NCI-H526 (cell line): ENCODE measurements around the gene GPSM1.
A peak's percentile ranks its signal among the peaks of the same experiment; 100 is the strongest.

Experiments
- DNase-seq, 2 experiments: peaks; one replicate each; lab custom pipeline; 2025; lab: John Stamatoyannopoulos, UW

GPSM1 gene

DNA sequence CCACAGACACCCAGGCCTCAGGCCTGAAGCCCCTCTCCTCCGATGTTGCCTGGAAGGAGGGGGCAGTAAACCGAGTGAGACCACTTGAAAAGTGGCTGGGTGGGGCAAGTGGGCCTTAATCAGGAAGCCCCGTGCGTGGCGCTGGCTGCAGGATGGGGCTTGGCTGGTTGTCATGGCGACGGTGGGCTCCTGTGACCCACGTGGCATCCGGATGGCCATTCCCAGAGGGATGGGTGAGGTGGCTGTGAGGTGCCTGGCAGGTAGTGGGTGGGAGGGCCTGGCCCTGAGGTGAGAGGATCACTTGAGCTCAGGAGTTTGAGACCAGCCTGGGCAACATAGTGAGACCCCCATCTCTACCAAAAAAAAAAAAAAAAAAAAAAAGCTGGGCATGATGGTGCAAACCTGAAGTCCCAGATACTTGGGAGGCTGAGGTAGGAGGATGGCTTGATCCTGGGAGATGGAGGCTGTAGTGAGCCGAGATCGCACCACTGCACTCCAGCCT, 5.2 kb downstream of the GPSM1 start:
- DNase-seq = no peak

DNA sequence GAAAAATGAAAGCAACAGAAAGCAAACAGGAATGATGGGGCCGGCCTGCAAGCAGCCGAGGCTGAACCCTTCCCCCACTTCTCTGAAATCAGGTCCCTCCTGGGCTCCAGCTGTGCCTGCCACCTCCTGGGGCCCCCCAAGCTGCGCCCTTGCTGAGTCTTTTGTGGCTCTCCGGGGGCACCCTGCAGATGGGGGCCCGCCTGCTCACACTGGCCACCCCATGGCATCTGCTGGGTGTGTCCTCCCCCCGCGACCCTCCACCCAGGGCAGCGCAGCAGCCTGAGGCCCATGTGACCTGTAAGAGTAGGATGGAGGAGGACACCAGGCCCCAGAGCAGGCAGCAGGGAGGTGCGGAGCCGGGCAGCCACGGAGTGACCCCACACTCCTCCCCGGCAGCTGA, 5.7 kb downstream of the GPSM1 start:
- DNase-seq = no peak

DNA sequence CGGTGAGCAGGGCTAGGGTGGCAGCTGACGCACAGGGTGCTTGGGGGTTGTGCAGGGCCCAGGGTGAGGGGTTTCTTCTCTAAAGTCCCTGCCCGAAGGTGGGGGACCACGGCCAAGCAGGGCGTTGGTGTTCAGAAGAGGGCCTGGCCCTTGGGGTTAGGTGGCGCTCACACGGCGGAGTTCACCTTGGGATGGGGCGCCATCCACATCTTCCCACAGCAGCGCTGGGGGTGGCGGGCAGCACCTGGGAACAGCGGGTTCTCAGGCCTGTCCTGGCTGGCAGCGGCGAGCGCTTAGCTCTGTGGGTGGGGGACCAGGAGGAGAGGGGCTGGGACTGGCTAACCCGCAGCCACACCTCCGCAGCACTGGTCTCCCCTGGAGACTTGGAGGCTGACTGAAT, 6.1 kb downstream of the GPSM1 start:
- no peak for DNase-seq

DNA sequence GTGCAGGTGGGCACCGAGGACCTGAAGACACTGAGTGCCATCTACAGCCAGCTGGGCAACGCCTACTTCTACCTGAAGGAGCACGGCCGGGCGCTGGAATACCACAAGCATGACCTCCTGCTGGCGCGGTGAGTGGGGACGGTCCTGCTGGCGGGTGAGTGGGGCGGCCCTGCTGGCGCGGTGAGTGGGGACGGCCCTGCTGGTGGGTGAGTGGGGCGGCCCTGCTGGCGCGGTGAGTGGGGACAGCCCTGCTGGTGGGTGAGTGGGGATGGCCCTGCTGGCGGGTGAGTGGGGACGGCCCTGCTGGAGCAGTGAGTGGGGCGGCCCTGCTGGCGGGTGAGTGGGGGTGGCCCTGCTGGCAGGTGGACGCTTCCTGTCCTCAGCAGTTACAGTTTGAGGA, 7.2 kb downstream of the GPSM1 start:
- no peak for DNase-seq

DNA sequence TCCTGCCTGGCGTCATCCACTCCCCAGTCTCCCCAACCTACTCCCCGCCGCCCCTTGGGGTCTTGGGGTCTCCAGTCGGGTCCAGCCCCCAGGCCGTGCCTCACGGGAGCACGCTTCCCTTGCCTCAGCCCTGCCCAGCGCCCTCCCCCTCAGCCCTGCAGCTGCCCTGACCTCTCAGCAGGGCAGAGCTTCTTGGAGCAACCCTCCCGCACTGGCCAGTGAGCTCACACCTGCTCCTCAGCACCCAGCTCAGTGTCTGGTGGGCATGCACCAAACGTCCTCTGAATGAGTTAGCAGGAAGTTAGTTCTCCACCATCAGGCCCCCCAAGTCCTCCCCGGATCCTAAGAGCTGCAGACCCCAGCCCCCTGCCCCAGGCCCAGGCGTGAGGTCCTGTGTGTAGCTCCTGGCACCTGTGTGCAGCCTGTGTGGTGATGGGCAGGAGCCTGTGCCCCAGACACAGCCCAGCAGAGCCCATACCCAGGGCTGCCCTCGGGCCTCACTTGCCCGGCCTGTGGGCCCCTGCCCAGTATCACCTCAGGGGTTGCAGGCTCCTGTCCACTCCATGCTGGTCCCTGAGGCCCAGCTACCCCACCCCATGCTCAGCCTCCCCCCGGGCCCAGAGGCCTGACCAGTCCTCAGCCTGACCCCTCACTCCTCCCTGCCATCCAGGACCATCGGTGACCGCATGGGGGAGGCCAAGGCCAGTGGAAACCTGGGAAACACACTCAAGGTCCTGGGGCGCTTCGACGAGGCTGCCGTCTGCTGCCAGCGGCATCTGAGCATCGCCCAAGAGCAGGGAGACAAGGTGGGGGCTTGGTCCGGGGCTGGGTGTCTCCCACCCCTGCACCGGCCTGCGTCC, 8.2 kb downstream of the GPSM1 start:
- DNase-seq = no peak

DNA sequence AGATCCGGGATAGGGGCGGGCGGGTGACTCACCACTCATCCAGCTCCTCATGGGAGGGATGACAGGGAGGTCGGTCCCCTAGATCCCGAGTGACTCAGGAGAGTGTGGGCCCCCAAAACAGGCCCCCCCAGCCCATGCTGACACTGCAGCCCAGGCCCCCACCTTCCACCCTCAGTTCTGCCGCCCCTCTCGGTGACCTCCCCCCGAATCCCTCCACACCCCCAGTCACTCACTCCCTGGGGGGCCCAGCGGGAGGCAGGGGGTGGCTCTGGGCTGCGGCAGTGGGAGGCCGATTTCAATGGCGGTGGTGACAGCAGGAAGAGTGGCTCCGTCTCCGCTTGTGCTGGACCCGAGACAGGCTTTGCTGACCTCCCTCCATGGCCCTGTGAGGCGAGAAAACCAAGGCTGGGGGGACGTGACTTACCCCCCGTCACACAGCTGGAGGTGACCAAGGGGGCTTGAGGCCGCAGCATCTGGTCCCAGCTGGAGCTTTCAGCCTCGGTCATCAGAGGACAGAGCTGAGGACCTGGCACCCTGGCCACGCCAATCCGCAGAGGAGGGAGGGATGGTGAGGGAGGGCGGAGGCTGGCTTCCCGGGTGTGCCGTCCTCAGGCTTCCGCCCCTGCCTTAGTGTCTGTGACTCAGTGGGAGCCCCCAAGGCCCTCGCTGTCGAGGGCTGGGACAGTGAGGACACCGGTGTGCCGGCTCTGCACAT, 9.0 kb downstream of the GPSM1 start:
- no peak for DNase-seq

DNA sequence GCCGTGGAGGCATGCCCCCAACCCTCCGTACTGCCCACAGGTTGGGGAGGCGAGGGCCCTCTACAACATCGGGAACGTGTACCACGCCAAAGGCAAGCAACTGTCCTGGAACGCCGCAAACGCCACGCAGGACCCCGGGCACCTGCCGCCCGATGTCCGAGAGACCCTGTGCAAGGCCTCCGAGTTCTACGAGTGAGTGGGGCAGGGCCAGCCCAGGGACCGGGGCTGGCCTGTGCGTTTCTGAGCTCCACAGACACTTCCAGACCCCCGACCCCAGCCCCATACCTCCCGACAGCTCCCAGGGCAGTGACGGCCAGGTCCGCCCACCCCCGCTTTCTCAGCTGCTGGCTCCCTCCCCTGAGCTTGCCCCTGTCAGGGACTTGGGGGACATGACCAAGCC, 9.5 kb downstream of the GPSM1 start:
- DNase-seq = no peak

DNA sequence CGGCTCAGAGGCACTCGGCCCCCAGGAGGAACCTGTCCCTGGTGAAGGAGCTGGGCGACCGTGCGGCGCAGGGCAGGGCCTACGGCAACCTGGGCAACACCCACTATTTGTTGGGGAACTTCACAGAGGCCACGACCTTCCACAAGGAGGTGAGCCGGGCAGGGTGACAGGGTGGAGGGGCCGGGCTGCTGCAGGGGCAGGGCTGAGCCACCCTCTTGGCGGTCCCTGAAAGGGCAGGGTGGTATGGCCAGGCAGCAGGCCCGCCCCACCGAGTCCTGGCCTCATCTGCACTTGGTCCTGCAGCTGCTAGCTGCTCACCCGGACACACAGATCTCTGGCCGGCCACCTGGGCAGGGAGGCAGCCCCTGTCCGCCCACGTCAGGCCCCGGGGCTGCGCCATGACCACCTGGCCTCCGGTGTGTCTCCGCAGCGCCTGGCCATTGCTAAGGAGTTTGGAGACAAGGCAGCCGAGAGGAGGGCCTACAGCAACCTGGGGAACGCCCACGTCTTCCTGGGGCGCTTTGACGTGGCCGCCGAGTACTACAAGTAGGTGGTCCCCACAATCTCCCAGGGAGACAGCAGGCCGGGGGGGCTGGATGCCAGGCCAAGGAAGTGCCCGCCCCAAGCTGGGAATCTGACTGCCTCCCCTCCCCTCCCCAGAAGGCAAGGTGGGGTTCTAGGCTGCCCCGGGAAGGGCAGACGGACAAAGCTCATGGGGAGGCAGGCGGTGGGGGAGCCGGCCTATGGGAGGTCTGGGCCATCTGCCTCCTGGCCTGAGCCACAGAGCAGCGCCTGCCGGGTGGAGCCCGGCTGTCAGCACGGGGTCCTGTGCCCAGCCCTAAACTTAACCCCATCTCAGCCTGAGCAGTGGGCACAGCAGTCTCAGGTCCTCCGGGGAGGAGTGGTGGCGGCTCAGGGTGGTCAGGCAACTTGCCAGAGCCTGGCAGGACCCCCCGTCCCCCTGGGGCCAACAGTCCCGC, 10.4 kb downstream of the GPSM1 start:
- no peak for DNase-seq

DNA sequence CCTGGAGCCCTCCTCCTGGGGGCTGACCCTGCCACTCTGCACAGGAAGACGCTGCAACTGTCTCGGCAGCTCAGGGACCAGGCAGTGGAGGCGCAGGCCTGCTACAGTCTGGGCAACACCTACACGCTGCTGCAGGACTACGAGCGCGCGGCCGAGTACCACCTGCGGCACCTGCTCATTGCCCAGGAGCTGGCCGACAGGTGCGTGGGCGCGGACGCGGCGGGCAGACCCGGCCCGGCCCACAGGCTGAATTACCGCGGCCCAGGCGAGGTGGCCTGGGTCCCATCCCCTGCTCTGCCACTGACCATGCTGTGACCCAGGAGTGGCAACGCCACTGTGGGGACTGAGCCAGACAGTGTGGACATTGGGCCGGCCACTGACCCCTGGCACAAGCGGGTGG, 11.2 kb downstream of the GPSM1 start:
- DNase-seq = no peak

DNA sequence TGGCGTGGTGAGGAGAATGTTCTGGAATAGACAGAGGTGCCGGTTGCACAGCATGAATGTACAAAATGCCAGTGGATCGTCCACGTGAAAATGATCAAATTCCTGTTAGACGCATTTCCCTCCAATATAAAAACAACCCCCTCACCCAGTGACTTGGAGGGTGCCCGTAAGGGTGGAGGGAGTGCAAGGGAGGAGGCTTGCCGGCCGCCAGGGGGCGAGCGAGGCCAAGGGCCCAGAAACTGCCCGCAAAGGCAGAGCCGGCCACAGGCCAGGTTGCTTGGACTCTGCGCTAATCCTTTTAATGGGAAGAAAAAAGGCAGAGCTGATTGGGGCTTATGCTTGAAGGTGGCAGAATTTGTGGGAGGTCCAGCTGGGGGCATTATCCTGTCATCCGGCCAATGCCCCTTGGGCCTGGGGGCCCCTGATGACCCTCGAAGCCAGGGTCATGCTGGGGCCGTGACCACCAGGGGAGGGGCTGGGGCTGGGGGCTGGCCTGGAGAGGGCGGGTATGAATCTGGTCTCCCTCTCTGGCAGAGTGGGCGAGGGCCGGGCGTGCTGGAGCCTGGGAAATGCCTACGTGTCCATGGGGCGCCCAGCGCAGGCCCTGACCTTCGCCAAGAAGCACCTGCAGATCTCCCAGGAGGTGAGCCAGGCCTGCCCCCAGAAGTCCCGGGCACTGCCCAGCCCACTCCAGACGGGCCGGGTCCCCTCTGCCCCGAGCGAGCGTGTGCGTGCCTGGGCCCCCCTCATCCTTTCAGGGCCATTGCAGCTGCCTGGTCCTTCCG, 12.0 kb downstream of the GPSM1 start:
- peak; percentile 25 to 69 for DNase-seq

DNA sequence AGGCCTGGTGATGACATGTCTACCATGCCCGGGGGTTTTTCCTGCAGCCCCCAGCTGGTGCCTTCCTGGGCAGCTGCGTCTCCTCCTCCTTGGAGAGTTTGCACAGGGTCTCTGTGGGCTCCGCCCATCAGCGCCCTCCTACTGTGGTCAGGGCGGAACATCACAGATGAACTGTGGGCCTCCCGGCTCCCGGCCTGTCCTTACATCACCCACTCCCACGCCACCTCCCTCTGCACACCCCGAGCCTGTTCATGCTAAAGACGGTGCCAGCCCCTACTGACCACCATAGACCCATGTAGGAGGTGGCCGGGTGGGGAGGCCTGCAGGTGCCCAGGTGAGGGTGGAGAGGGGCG, 12.6 kb downstream of the GPSM1 start:
- no peak for DNase-seq

DNA sequence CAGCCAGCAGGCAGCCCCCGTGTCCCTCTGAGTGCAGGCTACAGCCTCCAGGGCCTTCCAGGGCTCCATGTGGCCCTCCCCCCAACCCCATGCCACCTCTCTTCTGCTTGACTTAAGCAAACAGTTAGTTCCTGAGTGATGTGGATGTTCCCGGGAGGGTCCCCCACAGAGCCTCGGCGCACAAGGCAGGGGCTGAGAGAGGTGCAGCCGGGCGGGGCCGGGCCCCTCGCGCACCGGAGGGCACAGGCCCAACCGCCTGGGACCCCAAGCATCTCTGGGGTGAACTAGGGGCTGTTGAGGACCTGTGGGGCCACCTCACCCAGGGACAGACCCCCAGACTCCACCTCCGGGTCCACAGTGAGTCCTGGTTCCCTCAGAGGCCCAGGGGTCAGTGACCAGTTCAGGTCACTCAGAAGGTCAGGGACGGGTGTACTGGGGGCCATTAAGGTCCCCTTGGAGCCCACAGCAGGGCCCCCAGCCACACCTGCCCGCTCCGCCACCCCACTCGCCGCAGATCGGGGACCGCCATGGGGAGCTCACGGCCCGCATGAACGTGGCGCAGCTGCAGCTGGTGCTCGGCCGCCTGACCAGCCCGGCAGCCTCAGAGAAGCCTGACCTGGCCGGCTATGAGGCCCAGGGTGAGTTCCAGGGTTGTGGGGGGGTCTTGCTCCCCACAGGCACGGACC, 13.2 kb downstream of the GPSM1 start:
- DNase-seq = no peak

DNA sequence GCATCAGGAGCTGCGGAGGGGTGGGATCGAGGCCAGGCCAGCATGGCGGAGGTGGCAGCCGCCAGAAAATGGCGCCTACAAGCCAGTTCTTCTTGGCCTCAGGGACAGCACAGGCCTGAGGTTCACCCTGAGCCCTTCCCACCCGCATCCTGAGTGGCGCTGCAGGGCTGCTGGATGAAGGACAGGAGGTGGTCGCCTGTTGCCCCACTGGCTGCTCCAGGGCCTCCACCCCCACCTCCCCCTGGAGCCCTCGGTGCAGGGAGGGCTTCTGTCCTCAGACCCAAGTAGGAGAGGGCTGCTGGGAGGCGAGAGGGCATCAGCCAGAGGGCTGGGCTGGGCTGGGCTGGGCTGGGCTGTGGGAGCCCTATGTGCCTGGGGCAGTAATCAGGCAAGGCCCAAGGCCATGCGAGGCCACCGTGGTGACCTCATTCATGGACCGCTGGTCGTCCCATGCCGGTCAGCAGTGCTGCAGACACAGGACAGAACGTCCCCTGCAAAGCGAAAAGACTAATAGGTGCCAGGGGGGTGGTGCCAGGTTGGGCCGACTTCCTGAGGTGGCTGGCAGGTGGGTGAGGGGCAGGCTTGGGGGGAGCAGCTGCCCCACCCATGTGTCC, 13.8 kb downstream of the GPSM1 start:
- DNase-seq = no peak

DNA sequence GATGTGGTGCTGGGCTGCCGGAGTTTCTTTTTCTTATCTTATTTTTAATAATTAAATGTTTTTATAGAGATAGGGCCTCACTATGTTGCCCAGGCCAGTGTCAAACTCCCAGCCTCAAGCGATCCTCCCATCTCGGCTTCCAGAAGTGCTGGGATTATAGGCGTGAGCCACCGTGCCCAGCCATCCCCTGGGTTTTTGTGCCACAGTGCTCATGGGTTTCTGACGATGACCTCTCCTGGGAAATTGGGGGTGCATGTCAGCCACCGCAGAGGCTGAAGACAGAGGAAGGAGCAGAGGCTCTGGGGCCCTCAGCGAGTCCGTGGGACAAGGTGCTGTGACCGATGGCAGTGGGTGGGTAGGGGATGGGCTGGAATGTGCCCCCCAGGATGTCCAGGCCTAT, 14.4 kb downstream of the GPSM1 start:
- DNase-seq = no peak

DNA sequence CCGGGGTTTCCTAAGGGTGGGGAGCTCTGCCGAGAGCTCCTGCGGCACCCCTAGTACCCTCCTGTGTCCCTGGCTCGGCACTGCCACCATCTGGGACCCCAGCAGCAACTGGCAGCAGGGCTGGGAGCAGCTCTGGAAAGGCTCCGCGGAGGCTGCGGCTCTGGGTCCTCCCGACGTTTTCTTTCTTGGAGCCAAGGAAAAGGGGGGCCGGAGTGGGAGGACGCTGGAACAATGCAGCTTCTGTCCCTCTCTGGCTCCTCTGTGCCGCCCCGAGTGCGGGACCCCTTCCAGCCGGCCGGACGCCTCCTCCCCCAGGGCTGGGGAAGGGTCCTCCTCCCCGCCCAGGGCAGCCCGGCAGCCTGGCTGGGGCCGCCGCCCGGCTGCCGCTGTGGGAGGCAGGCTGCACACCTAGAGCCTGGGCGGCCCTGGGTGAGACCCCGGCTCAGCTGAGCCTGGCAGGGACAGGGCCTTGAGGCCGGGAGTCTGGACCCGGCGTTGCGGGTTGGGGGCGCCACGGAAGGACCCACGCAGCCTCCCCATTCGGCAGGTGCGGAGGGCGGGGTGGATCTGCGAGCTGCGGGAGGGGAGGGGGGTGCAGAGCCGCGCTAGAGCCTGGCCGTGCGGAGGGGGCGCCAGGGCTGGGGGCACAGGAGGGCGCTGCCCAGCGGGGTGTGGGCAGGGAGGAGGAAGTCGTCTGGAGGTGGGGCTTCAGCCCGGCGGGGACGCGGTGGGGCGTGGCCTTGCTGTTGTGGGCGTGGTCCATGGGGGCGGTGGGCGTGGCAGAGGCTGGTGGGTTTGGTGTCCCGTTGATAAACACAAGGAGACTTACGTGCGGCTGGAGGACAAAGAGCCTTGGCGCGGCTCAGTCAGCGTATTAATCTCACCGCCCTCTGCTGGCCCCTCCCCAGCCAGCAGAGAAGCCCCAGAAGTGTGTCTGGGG, 15.1 kb downstream of the GPSM1 start:
- DNase-seq = peak; percentile 18 to 68

DNA sequence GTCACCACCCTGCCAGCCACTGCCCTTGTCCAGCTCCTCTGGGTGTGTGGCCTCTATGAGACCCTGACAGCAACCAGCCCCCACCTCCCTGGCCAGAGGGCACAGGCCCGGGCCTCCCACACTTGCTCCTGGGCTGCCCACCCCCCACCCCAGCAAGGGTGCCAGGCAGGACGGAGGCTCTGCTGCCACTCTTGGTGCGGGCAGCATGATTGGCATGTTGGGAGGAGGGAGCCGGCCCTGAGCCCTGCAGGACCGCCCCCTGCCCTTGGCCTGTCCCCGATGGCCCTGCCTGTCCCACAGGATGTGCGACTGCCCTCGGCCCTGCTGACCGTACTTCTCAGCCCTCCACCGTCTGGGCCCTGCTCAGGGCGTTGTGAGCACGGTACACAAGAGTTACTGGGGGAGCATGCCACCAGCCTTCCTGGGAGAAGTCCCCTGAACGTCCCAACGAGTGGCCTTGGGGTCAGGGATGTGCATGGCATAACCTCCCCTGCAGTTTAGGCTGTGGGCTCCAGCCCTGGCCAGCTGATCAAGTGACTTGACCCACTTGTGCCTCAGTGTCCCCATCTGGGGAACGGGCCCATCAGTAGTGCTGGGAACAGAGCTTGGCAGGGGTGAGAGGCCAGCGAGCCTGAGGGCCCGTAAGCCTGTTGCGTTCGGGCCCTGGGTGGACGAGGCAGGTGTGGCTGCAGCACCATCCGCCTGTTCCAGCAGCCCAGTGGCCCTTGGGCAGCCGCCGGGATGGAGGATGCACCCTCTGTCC, 16.0 kb downstream of the GPSM1 start:
- DNase-seq = no peak

DNA sequence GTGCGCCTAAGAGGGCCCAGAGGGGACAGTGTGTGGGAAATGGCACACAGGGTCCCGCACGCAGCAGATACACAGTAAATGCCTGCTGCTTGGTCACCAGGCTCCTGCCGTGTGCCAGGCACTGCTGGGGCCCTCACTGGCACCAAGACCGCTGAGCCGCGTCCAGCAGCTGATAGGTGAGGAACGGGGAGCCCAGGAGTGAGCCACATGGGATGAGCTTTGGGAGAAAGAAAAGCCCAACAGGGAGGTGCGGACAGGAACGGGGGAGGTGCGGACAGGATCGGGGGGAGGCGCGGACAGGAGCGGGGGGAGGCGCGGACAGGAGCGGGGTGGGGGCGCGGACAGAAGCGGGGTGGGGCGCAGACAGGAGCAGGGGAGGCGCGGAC, 16.5 kb downstream of the GPSM1 start:
- no peak for DNase-seq

DNA sequence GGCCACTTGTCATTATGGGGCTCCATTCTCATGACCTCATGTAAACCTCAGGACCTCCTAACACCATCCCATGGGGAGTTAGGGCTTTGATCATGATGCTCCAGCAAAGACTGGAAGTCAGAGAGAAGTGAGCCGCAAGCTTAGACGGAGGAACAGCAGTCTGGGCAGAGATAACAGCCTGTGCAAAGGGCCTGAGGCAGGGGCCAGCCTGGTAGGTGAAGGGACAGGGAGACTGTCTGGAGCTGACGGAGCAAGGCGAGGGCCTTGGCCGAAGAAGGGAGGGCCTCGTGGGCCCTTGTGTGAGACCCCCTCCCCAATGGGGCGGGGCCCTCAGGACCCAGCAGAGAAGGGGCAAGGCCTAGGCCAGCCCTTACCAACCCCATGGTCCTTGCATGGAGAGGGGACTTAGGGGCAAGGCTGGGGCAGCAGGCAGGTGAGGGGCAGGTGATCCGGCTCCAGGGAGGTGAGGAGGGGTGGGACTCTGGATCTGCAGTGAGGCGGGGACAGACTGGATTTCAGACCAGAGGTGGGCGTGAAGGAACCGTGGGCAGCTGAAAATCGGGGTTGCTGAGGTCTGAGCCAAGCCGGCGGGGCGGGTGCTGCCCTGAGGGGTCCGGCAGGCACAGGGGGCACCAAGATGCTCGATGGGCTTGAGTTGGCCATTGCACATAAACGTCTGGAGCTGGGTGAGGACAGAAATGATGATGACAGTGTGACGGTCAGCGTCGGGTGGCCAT, 17.4 kb downstream of the GPSM1 start:
- DNase-seq = no peak
